GM18861 (cell line): Measurements from ENCODE around the gene MYO15A.

Experiments used
- ATAC-seq: cut with Tn5 transposase; IDR thresholded peaks from one replicate; pipeline ENCODE4 v1.9.1; 2021; ENCODE audit not compliant: unreplicated experiment

Gene MYO15A

GRCh38 chr17:18108401-18109312 is at the start of gene MYO15A:
TSS of gene MYO15A (plus strand) at chr17:18108756. CDS start at chr17:18118801, 10,045 bp downstream.
- ATAC-seq: no peak

- ATAC-seq: no peak
Measured at GRCh38 chr17:18059283-18059682, 49.3 kb upstream of the MYO15A start.

- no peak for ATAC-seq
Measured at GRCh38 chr17:18064053-18064452, 44.5 kb upstream of the MYO15A start.

- ATAC-seq: no peak
Measured at GRCh38 chr17:18065546-18065945, 43.0 kb upstream of the MYO15A start.

- no peak for ATAC-seq
Measured at GRCh38 chr17:18066866-18067265, 41.7 kb upstream of the MYO15A start.

- ATAC-seq: no peak
Measured at GRCh38 chr17:18069101-18069500, 39.5 kb upstream of the MYO15A start.

- no peak for ATAC-seq
Measured at GRCh38 chr17:18070861-18071340, 37.7 kb upstream of the MYO15A start.

GRCh38 chr17:18071751-18072150 is 36.8 kb upstream of the MYO15A start:
- no peak for ATAC-seq

- no peak for ATAC-seq
Measured at GRCh38 chr17:18074566-18075272, 33.8 kb upstream of the MYO15A start.

GRCh38 chr17:18076936-18077335 is 31.6 kb upstream of the MYO15A start:
- ATAC-seq: no peak

- no peak for ATAC-seq
Measured at GRCh38 chr17:18079543-18079942, 29.0 kb upstream of the MYO15A start.

GRCh38 chr17:18084256-18084655 is 24.3 kb upstream of the MYO15A start:
- no peak for ATAC-seq

GRCh38 chr17:18087610-18088491 is 20.7 kb upstream of the MYO15A start, which contains the start of gene DRG2:
TSS of gene DRG2 (plus strand) at chr17:18087948. CDS start at chr17:18088024, 76 bp downstream.
- ATAC-seq: peak; percentile 82

GRCh38 chr17:18089613-18090012 is 18.9 kb upstream of the MYO15A start:
- no peak for ATAC-seq

GRCh38 chr17:18093616-18094408 is 14.7 kb upstream of the MYO15A start:
- ATAC-seq: no peak

GRCh38 chr17:18094409-18094807 is 14.1 kb upstream of the MYO15A start:
- no peak for ATAC-seq

- no peak for ATAC-seq
Measured at GRCh38 chr17:18099516-18099915, 9.0 kb upstream of the MYO15A start.

GRCh38 chr17:18100616-18101015 is 7.9 kb upstream of the MYO15A start:
- no peak for ATAC-seq

- no peak for ATAC-seq
Measured at GRCh38 chr17:18101828-18102227, 6.7 kb upstream of the MYO15A start.

GRCh38 chr17:18102640-18103039 is 5.9 kb upstream of the MYO15A start:
- ATAC-seq: no peak
